CD4-positive, alpha-beta T cell treated with Interleukin-4 for 4 hours (primary cell): ENCODE data around the gene ADAMTSL1.

ENCODE experiments used
- DNase-seq: peaks from one replicate; pipeline ENCODE4 v3.0.0-alpha.2; 2020

The ADAMTSL1 gene, protein sequence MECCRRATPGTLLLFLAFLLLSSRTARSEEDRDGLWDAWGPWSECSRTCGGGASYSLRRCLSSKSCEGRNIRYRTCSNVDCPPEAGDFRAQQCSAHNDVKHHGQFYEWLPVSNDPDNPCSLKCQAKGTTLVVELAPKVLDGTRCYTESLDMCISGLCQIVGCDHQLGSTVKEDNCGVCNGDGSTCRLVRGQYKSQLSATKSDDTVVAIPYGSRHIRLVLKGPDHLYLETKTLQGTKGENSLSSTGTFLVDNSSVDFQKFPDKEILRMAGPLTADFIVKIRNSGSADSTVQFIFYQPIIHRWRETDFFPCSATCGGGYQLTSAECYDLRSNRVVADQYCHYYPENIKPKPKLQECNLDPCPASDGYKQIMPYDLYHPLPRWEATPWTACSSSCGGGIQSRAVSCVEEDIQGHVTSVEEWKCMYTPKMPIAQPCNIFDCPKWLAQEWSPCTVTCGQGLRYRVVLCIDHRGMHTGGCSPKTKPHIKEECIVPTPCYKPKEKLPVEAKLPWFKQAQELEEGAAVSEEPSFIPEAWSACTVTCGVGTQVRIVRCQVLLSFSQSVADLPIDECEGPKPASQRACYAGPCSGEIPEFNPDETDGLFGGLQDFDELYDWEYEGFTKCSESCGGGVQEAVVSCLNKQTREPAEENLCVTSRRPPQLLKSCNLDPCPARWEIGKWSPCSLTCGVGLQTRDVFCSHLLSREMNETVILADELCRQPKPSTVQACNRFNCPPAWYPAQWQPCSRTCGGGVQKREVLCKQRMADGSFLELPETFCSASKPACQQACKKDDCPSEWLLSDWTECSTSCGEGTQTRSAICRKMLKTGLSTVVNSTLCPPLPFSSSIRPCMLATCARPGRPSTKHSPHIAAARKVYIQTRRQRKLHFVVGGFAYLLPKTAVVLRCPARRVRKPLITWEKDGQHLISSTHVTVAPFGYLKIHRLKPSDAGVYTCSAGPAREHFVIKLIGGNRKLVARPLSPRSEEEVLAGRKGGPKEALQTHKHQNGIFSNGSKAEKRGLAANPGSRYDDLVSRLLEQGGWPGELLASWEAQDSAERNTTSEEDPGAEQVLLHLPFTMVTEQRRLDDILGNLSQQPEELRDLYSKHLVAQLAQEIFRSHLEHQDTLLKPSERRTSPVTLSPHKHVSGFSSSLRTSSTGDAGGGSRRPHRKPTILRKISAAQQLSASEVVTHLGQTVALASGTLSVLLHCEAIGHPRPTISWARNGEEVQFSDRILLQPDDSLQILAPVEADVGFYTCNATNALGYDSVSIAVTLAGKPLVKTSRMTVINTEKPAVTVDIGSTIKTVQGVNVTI (N-terminal part only)

GRCh38 chr9:18473652-18474279, at the start of gene ADAMTSL1:
TSS of gene ADAMTSL1 (plus strand) at chr9:18474153. CDS start at chr9:18474233, 80 bp downstream.
- no peak for DNase-seq

GRCh38 chr9:18427691-18428090, 46.3 kb upstream of the ADAMTSL1 start:
- no peak for DNase-seq

DNA sequence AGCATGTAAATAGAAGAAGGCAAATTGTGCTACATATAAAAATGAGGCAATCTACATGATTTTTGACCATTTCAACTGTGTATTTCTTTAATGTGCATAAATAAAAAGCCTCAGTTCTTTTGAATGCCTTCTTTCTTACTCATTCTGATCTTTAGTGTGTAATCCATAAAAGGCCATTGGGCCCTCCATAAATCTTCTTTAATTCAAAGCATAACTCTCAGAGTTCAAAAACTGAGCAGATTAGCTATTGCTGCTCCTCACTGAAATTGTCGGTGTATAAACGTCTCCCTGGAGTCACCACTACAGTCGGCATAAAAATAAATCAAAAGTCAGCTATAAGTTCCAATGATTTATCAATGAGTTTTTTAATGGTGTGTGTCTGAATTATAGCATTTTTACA, 45.3 kb upstream of the ADAMTSL1 start:
- DNase-seq = no peak

DNA sequence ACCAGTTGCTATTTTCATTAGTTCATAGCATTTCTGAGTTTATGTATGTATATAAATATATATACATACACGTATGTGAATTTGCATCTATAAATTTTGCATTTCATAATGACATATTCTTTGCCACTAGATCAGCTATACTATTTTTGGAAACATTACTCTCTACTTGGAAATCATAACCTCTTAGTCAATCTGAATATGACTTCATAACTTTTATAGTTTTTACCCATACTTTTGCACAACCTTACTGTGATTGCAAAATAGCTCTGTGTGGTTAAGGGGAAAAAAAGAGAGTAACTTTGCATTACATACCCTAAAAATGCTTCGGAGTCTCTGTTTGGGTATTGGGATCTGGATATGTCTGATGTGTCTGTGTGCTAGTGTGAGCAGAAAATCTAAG, 44.9 kb upstream of the ADAMTSL1 start:
- no peak for DNase-seq

DNA sequence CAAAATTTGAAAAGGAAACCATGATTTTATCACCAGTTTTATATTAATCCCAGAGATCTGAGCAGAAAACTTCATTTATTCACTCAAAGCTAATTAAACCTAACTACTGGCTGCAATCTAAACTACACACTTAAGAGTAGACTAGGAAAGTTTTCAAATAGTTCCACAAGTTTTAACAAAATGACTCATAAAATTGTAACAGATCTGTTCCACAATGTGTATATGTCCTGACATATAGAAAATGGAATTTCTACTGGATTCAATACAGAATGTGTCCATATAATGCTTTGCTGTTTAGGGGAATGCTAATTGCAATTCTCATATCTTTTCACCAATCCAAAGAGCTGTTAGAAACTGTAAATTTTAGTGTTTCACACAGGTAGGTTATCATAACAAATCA, 40.3 kb upstream of the ADAMTSL1 start:
- no peak for DNase-seq

DNA sequence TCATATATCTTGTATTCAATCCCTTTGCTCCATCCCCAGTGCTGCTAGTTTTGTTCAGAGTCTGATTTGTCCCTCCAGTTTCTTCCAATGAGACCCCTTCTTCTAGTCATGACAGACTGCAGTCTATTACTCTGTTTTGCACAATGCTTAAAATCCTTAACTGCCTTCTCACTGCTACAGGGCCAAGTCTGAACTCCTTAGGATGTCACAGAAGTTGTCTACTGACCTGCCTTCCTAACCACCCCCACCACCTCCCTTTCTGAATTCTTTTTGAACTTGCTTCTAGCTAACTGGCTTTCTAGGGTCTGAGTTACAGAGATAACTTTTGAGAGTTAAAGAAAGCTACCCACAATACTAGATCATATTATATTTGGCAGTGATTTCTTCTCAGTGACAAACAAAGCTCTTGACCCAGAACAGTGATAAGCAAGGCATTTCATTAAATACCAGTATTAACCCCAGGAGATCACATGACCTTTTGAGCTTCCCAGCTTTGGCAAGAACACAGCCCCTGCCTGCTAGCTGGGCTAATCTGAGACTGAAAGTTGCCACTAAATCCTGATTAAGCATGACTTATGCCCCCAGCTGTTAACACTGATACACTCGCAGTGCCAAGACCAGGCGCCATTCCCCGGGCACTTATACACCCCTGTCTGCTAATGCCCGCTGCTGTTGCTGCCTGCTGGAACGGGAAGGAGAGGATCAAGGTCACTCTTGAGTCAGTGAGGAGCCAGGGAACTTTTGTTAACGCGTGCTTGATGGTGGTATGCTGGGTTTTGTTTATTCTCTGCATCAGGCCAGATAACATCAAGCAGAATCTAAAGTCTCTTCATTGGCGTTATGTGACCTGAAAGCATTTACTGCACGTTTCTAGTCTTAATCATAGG, 36.4 kb upstream of the ADAMTSL1 start:
- no peak for DNase-seq

DNA sequence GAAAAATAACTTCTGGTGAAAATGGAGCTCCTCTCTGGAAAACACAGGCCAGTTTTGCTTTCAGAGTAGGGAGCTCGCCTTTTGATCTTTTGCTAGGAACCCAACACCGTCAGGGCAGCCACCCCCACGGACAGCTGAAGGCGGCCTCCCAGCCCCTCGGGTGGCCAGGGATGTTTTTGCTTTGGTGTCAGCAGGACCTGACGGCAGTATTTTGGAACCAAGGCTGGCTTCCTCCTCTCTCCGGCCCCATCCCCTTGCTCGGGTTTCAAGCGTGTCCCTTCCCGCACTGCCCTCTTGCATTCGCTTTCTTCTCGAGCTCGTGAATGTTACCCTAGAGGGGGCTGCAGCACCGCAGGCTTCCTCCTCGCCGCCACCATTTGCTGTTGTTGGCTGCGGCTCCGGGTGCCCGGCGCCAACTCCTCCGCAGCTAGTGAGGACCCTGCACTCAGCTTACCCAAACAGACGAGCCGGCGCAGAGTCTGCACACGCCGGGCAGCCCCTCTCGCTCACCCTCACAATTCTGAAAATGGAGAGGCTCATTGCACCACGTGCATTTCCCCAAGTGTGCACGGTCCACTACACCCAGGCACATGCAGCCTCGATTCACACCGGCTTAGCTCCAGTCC, 35.5 kb upstream of the ADAMTSL1 start:
- no peak for DNase-seq

GRCh38 chr9:18438951-18439350, 35.0 kb upstream of the ADAMTSL1 start:
- no peak for DNase-seq

GRCh38 chr9:18441261-18441660, 32.7 kb upstream of the ADAMTSL1 start:
- DNase-seq = no peak

- DNase-seq = peak; percentile 18
Measured at GRCh38 chr9:18442629-18443491, 31.1 kb upstream of the ADAMTSL1 start.

GRCh38 chr9:18447131-18447530, 26.8 kb upstream of the ADAMTSL1 start:
- DNase-seq = no peak

DNA sequence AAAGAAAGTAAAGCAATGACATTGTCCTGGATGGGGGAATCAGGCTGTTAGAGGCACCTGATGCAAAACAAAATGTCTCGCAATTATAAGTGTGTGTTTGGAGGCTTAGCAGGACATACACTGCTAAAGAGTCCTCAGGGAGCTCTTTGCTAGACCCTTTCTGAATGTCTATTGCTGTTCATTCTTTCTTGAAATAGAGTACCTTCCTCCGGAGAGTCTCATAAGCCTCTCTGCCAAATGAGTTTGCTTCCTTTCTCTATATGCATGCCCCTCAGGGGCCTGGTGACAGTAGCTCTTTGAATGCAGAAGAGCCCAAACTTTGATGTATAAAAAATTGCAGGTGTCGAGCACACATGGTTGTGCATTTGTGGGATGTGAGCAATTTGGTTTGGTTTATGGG, 26.4 kb upstream of the ADAMTSL1 start:
- no peak for DNase-seq

DNA sequence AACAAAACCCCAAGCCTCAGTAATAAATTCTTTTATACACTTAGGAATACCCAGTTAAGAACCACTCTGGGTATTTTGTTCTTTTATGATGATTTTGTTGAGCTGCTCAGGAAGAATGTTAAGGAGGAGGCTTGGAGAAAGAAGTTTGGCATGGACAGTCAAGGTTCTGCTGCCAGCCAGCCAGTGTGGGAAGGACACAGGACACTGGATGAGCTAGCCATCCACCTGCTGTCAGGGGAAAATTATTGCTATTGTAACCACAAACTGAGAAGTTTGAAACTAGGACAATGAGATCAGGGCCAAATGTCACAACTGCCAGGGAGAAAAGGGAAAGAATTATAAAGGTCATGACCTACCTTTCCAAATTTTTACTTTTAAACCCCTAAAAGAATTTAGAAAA, 25.9 kb upstream of the ADAMTSL1 start:
- DNase-seq = no peak

DNA sequence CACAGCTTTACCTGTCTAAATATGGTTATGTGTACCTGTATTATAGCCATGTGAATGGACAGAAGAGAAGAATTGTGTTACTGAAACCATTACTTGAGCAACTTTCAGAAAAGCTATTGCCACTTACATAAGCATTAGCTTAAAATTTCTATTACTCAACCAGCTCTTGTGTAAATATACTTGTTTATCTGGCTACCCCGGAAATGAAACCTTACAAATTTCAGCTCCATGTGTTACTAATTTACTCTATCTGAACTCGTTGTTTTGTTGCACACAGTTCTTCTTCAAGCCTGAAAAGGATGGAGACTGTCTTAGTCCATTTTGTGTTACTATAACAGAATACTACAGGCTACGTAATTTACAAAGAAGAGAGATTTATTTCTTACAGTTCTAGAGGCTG, 22.5 kb upstream of the ADAMTSL1 start:
- no peak for DNase-seq

DNA sequence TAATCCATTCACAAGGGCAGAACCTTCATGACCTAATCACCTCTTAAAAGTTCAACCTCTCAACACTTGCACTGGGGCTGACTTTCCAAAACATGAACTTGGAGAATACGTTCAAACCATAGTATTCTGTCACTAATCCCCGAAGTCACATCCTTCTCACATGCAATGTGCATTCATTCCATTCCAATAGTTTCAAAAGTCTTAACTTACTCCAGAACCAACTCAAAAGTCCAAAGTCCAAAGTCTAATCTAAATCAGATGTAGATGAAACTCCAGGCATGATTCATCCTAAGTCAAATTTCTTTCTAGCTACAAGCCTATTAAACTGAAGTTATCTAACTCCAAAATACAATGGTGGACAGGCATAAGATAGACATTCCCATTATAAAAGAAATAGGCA, 21.7 kb upstream of the ADAMTSL1 start:
- DNase-seq = no peak

GRCh38 chr9:18456624-18457237, 17.2 kb upstream of the ADAMTSL1 start:
- no peak for DNase-seq

DNA sequence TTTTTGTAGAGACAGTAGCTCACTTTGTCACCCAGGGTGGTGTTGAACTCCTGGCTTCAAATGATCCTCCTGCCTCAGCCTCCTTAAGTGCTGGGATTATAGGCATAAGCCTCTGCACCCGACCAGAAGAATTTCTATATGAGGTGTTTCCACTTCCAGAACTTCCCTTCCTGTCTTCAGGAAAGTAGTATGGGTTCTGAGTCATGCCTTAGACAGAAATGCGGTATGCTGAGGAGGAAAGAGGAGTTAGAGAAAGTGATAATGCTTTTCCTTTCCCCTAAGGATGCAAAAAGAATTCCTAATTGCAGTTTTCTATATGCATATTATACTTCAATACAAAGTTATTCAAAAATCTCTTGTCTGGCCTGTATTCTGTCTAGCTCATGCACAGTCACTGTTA, 16.4 kb upstream of the ADAMTSL1 start:
- no peak for DNase-seq

DNA sequence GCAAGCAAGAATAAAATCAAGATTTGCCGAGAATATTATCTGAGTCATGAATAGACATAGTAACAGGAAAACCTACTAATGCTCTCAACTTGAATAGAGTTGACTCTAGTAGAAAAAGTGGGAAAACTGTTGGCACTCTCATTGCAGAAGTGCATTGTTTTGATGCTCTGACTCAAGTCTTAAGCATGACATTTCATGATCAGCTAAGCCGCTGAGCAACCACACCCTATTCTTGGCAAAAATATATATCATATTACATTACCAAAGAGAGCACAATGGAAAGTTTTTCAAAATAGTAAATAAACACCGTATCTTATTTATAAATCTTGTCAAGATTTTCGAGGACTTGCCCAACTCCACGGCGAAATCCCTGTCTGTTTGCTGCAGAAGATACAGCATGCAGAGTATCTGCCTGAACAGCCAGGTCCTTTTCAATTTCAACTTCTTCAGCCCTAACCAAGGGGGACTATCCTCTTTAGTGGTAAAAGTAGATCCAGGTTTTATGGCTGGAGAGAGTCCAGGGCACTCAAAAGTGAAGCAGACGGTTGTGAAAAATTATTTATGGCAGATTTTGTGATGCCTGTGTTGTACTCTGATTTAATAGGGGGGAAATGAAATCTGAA, 13.9 kb upstream of the ADAMTSL1 start:
- no peak for DNase-seq

GRCh38 chr9:18461496-18461895, 12.5 kb upstream of the ADAMTSL1 start:
- DNase-seq = no peak
